ENCODE measurements around the gene KANK4.

DNA sequence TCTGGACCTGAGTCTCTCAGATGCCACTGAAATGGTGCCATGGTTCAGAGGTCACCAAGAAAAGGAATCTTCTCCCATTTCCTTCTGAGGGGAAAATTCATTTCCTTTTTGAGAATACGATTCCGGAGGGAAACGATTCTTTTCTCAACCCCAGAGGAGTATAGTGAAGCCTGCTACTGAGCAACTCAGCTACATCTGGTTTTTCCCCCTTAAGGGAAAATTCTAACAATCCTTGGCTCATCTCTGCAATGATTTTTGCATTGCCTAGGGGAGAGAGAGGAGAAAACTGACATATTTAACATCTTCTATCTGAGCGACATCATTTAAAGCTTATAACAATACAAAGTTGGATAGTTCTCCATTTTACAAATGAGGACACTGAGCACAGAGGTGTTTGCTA, 22.4 kb upstream of the KANK4 start:
- TF ChIP-seq, protein P1, sequence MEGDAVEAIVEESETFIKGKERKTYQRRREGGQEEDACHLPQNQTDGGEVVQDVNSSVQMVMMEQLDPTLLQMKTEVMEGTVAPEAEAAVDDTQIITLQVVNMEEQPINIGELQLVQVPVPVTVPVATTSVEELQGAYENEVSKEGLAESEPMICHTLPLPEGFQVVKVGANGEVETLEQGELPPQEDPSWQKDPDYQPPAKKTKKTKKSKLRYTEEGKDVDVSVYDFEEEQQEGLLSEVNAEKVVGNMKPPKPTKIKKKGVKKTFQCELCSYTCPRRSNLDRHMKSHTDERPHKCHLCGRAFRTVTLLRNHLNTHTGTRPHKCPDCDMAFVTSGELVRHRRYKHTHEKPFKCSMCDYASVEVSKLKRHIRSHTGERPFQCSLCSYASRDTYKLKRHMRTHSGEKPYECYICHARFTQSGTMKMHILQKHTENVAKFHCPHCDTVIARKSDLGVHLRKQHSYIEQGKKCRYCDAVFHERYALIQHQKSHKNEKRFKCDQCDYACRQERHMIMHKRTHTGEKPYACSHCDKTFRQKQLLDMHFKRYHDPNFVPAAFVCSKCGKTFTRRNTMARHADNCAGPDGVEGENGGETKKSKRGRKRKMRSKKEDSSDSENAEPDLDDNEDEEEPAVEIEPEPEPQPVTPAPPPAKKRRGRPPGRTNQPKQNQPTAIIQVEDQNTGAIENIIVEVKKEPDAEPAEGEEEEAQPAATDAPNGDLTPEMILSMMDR (IDR thresholded peaks at IDR 0.05), result no peak
- TF ChIP-seq POLR2A (IDR thresholded peaks at IDR 0.05), result no peak
